Activated T-helper 2 cell treated with anti-CD3 and anti-CD28 coated beads, Interferon-gamma antibody, Interleukin-2, Interleukin-4, amounts not matched to agents 10 μg/mL and 5 μg/mL and 100 μg/mL, durations not matched to agents 14 hours and 24 hours and 36 hours (primary cell): Measurements from ENCODE around the gene PTPRG. TPM values are rescaled to one million over a fixed set of nuclear protein-coding genes. Genes with fewer than 3 reads are reported as not detected.

ENCODE experiments used
- DNase-seq: peaks from one replicate; pipeline ENCODE4 v3.0.0; 2021; ENCODE audit warnings: low spot score
- H3K27ac Mint-ChIP-seq: one replicate; pipeline ENCODE4 v1.8.0; 2021; ENCODE audit warnings: mixed read lengths
- H3K27me3 Mint-ChIP-seq: one replicate; pipeline ENCODE4 v1.8.0; 2021; ENCODE audit warnings: low read depth, mixed read lengths
- H3K36me3 Mint-ChIP-seq: one replicate; pipeline ENCODE4 v1.8.0; 2021; ENCODE audit warnings: low read depth, mixed read lengths
- H3K4me1 Mint-ChIP-seq: one replicate; pipeline ENCODE4 v1.8.0; 2021; ENCODE audit warnings: low read depth, mixed read lengths
- H3K4me3 Mint-ChIP-seq: one replicate; pipeline ENCODE4 v1.8.0; 2021; ENCODE audit warnings: low read depth, mild to moderate bottlenecking, moderate library complexity, mixed read lengths
- H3K9me3 Mint-ChIP-seq: one replicate; pipeline ENCODE4 v1.8.0; 2021; ENCODE audit warnings: mixed read lengths
- intact Hi-C: fragments of 100-400 bp; cut with micrococcal nuclease; formaldehyde crosslinking; loops from one replicate; pipeline ENCODE4 v1.15.1; 2023
- total RNA-seq: library from RNA; stranded (reverse); gene quantifications from 2 replicates; pipeline ENCODE4 v1.2.3, GENCODE V29; 2022

PTPRG gene
- total RNA-seq, 1 donor from 2014 or later = 5.1 TPM

DNA sequence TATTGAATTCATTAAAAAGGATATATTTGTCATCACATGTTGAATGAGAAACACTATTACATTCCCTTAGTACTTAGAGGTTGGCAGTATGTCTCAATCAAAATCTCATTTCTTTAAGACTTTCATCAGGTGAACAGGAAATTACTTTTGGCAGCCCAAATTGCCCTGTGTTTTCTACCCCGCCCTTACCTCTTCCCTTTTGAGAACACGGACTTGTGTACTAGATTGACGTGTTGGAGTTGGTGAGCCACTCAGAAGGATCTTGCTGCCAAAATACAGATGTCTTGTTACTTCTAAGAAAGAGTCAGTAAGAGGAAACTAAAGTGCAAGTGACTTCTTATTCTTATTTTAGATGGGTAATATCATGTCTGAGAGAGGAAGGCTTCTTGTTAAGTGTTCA, 425.1 kb downstream of the PTPRG start:
- H3K36me3 Mint-ChIP-seq = no peaks in the 10 kb centered on the region
- H3K4me3 Mint-ChIP-seq = no peak overlapping the region
- H3K27ac Mint-ChIP-seq = no peak overlapping the region
- no peaks in the 10 kb centered on the region for H3K9me3 Mint-ChIP-seq
- peaks cover 2% of the 10 kb centered on the region for H3K27me3 Mint-ChIP-seq
- DNase-seq = no peak
- H3K4me1 Mint-ChIP-seq = no peaks in the 10 kb centered on the region
- intact Hi-C loops = no loop called here

DNA sequence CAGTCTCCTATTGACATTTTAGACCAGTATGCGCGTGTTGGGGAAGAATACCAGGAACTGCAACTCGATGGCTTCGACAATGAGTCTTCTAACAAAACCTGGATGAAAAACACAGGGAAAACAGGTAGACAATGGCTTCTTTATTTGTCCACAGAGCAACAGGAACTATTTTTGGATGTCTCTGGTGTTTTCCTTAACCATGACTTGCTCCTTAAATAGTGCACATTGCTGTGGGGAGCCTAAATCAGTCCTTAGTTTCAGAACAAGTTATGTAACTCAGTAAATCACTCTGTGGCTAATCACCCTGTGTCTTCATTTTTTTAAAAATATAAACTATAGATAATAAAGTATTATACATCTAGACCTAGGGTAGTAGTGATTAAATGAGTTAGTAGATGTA, 428.3 kb downstream of the PTPRG start:
- H3K27ac Mint-ChIP-seq = no peak overlapping the region
- intact Hi-C loops = no loop called here
- H3K4me3 Mint-ChIP-seq = no peak overlapping the region
- no peaks in the 10 kb centered on the region for H3K9me3 Mint-ChIP-seq
- H3K27me3 Mint-ChIP-seq = peaks cover 2% of the 10 kb centered on the region
- H3K4me1 Mint-ChIP-seq = no peaks in the 10 kb centered on the region
- H3K36me3 Mint-ChIP-seq = no peaks in the 10 kb centered on the region
- DNase-seq = no peak

DNA sequence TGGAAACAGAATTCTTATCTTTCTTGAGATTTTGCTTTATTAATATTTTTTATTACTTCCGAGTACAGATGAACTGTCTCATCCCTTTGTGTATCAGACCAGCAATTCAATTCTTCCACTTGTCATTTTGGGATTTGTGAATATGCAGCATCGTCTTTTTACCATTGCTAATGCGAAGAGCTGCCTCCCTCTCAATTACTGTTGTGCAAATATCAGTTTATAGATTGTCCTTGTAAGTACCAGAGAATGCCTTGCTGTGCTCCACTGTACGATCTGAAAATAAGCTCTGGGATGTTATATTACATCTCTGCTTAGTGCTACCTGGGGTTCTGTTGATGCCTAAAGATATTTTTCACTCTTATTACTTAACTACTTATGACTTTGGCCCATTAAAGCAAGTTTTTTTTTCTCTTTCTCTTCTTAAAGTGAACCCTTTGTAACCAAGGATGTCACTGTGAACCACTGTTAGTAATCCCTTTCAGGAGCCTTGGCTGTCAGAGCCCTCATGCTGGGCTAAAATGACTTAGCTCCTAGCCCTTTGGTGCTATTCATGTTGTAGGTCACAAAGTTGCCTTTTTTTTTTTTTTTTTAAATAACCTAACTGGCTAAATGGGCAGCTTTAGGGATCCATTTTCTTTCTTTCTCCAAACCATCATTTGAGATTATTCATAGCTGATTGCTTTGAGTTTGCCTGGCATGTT, 429.1 kb downstream of the PTPRG start:
- Mint-ChIP-seq H3K9me3 (no peaks in the 10 kb centered on the region), H3K4me1 (no peaks in the 10 kb centered on the region), H3K27me3 (peaks cover 2% of the 10 kb centered on the region), H3K4me3 (no peak overlapping the region), H3K27ac (no peak overlapping the region), H3K36me3 (no peaks in the 10 kb centered on the region)
- DNase-seq = no peak
- intact Hi-C loops = no loop called here

DNA sequence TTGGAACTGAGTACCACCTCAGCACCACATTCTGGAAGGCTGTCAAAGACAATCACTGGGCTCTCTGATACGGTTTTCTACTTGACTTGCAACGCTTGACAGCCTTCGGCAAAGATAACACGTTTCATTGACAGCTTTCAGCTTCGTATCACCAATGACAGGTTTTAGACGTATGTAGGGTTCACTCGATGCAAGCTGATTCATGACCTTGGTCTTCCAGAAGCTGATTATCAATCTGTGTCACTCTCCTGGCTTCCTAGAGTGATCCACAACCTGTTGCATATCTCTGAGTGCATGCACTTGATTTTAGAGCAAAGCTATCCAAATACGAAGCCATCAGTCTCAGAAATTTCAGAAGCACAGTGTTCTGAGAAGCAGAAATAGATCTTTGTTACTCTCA, 430.3 kb downstream of the PTPRG start:
- no peak overlapping the region for H3K27ac Mint-ChIP-seq
- no peak for DNase-seq
- no peak overlapping the region for H3K4me3 Mint-ChIP-seq
- intact Hi-C loops = no loop called here
- H3K4me1 Mint-ChIP-seq = no peaks in the 10 kb centered on the region
- H3K36me3 Mint-ChIP-seq = no peaks in the 10 kb centered on the region
- H3K9me3 Mint-ChIP-seq = no peaks in the 10 kb centered on the region
- H3K27me3 Mint-ChIP-seq = no peaks in the 10 kb centered on the region

DNA sequence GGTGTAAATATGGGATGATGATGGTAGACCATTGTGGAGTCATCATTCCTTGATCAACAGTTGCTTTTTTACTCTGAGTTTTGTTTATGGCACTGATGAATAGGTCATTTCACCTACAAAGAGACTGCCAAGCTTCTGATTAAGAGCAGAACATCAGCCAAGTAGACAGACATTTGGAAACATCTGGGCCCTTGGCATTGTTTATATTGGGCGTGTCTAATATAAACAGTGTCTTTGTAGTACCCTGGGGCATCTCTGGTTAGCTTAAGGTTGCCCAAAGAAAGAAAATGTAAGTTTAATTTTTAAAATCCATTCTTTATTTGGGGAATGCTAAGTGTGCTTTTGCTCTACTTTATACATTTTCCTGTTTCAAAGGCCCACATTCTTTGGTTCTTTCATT, 435.0 kb downstream of the PTPRG start:
- no peak overlapping the region for H3K27ac Mint-ChIP-seq
- intact Hi-C loops = no loop called here
- no peaks in the 10 kb centered on the region for H3K36me3 Mint-ChIP-seq
- no peak for DNase-seq
- no peaks in the 10 kb centered on the region for H3K27me3 Mint-ChIP-seq
- H3K4me1 Mint-ChIP-seq = no peaks in the 10 kb centered on the region
- H3K4me3 Mint-ChIP-seq = no peak overlapping the region
- H3K9me3 Mint-ChIP-seq = no peaks in the 10 kb centered on the region

DNA sequence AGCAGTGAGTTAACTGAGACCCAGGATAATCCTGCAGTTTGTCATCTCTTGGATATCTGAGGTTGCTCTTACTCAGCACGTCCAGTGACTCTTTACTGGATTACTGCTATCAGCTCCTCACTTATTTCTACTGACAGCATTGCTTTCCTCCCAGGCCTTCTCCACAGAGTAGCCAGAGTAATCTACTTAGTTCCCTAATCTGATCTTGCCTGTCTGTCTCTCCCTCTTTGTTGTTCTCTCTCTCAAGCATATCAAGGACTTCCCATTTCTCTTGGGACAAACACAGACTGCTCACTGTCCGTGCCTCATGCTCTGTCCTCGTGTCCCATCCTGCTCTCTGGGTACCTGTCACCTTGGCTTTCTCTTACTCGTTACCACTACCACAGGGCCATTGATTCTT, 435.7 kb downstream of the PTPRG start:
- intact Hi-C loops = no loop called here
- Mint-ChIP-seq H3K27ac (no peak overlapping the region), H3K4me1 (no peaks in the 10 kb centered on the region), H3K36me3 (no peaks in the 10 kb centered on the region), H3K9me3 (no peaks in the 10 kb centered on the region), H3K27me3 (no peaks in the 10 kb centered on the region), H3K4me3 (no peak overlapping the region)
- no peak for DNase-seq

DNA sequence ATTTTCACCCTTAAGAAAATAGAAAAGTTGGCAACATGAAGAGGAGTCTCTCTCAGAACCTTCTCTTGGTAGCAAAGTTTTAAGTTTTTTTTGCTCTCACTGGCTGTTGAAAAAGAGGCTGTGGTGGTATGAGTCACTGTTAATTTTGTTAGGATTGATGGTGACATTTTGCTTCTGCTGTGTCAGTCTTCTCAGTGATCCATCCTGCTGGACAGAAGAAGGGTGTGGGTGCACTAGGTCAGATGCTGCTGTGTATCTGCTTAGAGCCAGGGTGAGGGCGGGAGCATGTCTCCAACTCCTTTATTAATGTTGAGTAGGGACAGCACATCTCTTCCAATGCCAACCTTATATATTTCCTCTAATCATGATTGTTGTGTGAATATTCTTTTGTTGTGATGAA, 442.5 kb downstream of the PTPRG start:
- no peaks in the 10 kb centered on the region for H3K27me3 Mint-ChIP-seq
- H3K4me1 Mint-ChIP-seq = no peaks in the 10 kb centered on the region
- no peak overlapping the region for H3K27ac Mint-ChIP-seq
- no peaks in the 10 kb centered on the region for H3K36me3 Mint-ChIP-seq
- DNase-seq = no peak
- H3K9me3 Mint-ChIP-seq = no peaks in the 10 kb centered on the region
- H3K4me3 Mint-ChIP-seq = no peak overlapping the region
- intact Hi-C loops = no loop called here

DNA sequence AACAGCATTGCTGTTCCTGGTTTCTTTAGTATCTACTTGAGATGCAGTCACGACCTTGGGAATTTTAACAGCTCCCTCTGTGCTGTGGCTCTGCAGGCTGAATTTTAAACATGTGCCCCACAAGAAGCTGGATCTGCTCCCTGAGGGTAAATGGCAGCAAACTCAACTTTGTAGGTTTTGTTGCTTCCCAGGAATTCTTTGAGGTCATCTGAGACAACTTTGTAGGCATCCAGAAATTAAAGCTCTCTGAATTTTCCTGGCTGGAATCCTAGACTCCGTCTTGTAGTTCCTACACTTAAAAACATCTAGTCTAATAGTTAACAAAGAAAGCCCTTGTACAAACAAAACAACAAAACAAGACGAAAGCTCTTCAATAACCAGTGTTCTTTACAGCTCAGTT, 445.7 kb downstream of the PTPRG start:
- no peak for DNase-seq
- Mint-ChIP-seq H3K27me3 (no peaks in the 10 kb centered on the region), H3K27ac (no peak overlapping the region), H3K4me1 (no peaks in the 10 kb centered on the region), H3K4me3 (no peak overlapping the region), H3K36me3 (no peaks in the 10 kb centered on the region), H3K9me3 (no peaks in the 10 kb centered on the region)
- intact Hi-C loops = no loop called here

DNA sequence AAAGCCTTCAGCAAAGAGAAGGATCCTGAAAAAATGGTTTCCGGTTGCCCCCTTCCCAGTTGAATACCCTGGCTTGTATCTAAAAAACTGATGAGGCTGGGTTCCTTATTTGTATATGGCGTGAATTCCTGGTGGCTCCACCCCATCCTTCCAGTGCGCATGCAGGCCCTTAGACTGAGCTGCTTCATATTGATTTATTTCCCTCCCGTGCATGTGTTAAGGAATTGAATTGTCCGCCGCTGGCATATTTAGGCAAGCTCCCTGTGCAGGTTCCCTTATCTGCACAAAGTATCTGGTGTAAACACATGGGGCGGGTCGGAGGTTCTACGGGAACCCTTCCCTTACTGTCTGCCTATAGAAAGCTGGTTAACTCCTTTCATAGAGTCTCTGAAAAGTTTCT, 449.6 kb downstream of the PTPRG start:
- Mint-ChIP-seq H3K4me1 (no peaks in the 10 kb centered on the region), H3K27ac (no peak overlapping the region), H3K27me3 (no peaks in the 10 kb centered on the region), H3K4me3 (no peak overlapping the region), H3K9me3 (no peaks in the 10 kb centered on the region), H3K36me3 (no peaks in the 10 kb centered on the region)
- intact Hi-C loops = no loop called here
- DNase-seq = no peak

DNA sequence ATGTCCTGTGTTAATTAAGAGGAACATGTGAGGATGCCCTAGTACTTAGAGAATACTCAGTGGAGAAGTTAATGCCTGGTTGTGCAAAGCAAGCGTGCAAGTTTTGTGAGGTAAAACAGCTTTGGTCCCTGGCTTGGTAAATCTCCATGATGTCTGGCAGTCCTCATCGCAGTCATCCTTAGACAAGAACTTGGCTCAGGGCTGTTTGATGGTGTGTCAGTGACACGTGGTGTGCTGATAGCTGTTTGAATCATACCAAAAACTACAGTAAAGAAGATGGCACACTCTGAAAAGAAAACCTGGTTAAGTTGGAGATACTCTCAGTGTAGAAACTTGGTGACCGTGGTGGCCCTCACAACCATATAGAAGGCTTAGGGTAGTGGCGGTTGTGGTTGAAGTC, 450.3 kb downstream of the PTPRG start:
- Mint-ChIP-seq H3K4me1 (no peaks in the 10 kb centered on the region), H3K27ac (no peak overlapping the region), H3K4me3 (no peak overlapping the region), H3K9me3 (no peaks in the 10 kb centered on the region), H3K27me3 (no peaks in the 10 kb centered on the region), H3K36me3 (no peaks in the 10 kb centered on the region)
- intact Hi-C loops = no loop called here
- DNase-seq = no peak

DNA sequence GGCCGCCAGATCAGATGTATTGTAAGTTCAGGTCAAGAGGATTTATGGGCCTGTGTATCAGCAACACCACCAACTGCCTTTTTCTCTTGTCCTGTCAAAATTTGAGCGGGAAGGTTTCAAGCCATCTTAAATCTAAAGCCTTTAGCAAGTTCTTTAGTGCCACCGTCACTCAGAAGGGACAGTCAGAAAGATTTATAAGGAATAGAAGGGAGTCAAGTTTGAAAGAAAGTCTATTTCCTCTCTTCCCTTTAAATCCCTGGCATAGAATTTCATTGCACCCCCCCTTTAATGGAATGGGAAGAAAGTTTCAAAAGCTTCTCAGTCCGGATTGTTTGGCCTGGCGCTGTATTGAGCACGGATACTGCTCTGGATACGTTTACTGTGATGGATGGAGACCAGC, 452.6 kb downstream of the PTPRG start:
- H3K4me1 Mint-ChIP-seq = no peaks in the 10 kb centered on the region
- H3K27ac Mint-ChIP-seq = no peak overlapping the region
- H3K27me3 Mint-ChIP-seq = no peaks in the 10 kb centered on the region
- no peaks in the 10 kb centered on the region for H3K36me3 Mint-ChIP-seq
- H3K9me3 Mint-ChIP-seq = no peaks in the 10 kb centered on the region
- H3K4me3 Mint-ChIP-seq = no peak overlapping the region
- no peak for DNase-seq
- intact Hi-C loops = no loop called here

DNA sequence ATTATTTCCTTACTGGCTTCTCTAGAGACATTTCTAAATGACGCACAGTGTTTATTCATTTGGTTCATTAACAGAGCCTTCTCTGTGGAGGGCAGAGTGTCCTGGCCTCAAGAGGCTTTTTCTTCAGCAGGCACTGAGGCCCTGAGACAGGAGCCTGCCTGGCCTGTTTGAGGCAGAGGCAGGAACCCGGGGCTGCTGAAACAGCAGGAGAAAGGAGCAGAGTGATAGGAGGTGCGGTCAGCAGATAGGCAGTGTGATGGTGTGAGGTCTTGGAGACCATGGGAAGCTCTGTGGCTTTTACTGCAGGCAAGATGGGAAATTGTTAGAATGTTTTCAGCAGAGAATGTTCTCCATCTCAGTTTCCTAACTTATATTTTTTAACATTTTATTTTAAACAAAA, 453.7 kb downstream of the PTPRG start:
- intact Hi-C loops = no loop called here
- Mint-ChIP-seq H3K4me3 (no peak overlapping the region), H3K36me3 (no peaks in the 10 kb centered on the region), H3K4me1 (peaks cover 4% of the 10 kb centered on the region), H3K27ac (no peak overlapping the region), H3K27me3 (no peaks in the 10 kb centered on the region), H3K9me3 (no peaks in the 10 kb centered on the region)
- DNase-seq = no peak

DNA sequence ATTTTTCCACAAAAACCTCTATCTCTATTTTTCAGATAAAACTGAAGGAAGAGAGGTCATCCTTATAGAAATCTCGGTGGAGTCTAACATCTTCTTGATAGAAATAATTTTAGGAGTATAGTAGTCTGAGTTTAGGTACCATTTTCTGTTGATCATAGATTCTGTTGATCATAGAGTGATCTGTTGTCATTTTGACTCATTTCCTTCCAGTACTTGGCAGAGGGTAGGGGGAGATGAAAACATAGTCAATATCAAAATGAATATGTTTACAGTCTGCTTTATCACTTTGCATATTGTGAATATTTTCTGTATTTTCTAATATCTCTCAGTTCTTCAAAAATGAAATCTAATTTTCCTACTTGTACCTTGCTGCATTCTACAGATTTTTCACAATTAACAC, 458.5 kb downstream of the PTPRG start:
- Mint-ChIP-seq H3K27me3 (no peaks in the 10 kb centered on the region), H3K27ac (no peak overlapping the region), H3K9me3 (no peaks in the 10 kb centered on the region), H3K4me3 (no peak overlapping the region), H3K4me1 (peaks cover 5% of the 10 kb centered on the region), H3K36me3 (no peaks in the 10 kb centered on the region)
- DNase-seq = no peak
- intact Hi-C loops = no loop called here

DNA sequence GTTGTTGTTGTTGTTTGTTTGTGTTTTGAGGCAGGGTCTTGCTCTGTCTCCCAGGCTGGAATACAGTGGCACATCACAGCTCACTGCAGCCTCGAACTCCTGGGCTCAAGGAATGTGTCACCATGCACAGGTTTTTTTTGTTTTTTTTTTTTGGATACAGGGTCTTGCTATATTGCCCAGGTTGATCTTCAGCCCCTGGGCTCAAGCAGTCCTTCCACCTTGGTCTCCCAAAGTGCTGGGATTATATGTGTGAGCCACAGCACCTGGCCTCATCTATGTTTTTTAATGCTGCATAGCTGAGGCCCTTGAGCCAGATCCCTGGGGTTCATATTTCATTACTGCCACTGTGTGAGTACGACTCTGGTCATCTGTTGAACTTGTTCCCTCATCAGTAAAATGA, 459.3 kb downstream of the PTPRG start:
- no peak for DNase-seq
- Mint-ChIP-seq H3K4me3 (no peak overlapping the region), H3K27me3 (no peaks in the 10 kb centered on the region), H3K4me1 (peaks cover 5% of the 10 kb centered on the region), H3K36me3 (no peaks in the 10 kb centered on the region), H3K27ac (no peak overlapping the region), H3K9me3 (no peaks in the 10 kb centered on the region)
- intact Hi-C loops = no loop called here
